PFSK-1 (cell line): ENCODE data around the gene IL34.

Source experiments
- FOXP2 ChIP-seq: optimal IDR thresholded peaks from 2 replicates; pipeline ENCODE3; 2011; ENCODE audit warnings: borderline replicate concordance, control low read depth, inconsistent platforms; ENCODE audit not compliant: insufficient read depth; ENCODE audit errors: extremely low read length, extremely low read depth
- POLR2AphosphoS5 ChIP-seq: IDR thresholded peaks from 2 replicates; pipeline ENCODE4 v1.6.1; 2012; ENCODE audit warnings: low read depth, mild to moderate bottlenecking, control low read depth, low read length, moderate library complexity
- SIN3A ChIP-seq: IDR thresholded peaks from 2 replicates; pipeline ENCODE4 v1.6.1; 2012; ENCODE audit warnings: mild to moderate bottlenecking, low read length, moderate library complexity, borderline replicate concordance; ENCODE audit not compliant: insufficient read depth
- TAF1 ChIP-seq: IDR thresholded peaks from 2 replicates; pipeline ENCODE4 v1.6.1; 2012; ENCODE audit warnings: low read length, control low read depth, borderline replicate concordance; ENCODE audit not compliant: insufficient read depth
- TF ChIP-seq, protein P1 (sequence below), 2 experiments: IDR thresholded peaks; 2 replicates each; pipeline versions ENCODE4 v1.6.1 to v1.8.0; 2011 to 2012; ENCODE audit warnings: low read depth in 2 of 2, low read length in 2 of 2, control low read depth in 1 of 2, inconsistent platforms in 1 of 2, mild to moderate bottlenecking in 1 of 2, moderate library complexity in 1 of 2; ENCODE audit not compliant: insufficient read depth in 1 of 2

GRCh38 chr16:70675851-70676513, 29.6 kb downstream of the IL34 start:
- no peak for TF ChIP-seq TAF1
- TF ChIP-seq SIN3A, result no peak
- TF ChIP-seq FOXP2, result no peak
- TF ChIP-seq, protein P1, sequence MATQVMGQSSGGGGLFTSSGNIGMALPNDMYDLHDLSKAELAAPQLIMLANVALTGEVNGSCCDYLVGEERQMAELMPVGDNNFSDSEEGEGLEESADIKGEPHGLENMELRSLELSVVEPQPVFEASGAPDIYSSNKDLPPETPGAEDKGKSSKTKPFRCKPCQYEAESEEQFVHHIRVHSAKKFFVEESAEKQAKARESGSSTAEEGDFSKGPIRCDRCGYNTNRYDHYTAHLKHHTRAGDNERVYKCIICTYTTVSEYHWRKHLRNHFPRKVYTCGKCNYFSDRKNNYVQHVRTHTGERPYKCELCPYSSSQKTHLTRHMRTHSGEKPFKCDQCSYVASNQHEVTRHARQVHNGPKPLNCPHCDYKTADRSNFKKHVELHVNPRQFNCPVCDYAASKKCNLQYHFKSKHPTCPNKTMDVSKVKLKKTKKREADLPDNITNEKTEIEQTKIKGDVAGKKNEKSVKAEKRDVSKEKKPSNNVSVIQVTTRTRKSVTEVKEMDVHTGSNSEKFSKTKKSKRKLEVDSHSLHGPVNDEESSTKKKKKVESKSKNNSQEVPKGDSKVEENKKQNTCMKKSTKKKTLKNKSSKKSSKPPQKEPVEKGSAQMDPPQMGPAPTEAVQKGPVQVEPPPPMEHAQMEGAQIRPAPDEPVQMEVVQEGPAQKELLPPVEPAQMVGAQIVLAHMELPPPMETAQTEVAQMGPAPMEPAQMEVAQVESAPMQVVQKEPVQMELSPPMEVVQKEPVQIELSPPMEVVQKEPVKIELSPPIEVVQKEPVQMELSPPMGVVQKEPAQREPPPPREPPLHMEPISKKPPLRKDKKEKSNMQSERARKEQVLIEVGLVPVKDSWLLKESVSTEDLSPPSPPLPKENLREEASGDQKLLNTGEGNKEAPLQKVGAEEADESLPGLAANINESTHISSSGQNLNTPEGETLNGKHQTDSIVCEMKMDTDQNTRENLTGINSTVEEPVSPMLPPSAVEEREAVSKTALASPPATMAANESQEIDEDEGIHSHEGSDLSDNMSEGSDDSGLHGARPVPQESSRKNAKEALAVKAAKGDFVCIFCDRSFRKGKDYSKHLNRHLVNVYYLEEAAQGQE (IDR thresholded peaks at IDR 0.05; ENCODE audit: insufficient read depth in 1 of 2, low read depth in 2 of 2, low read length in 2 of 2), result no peak
- TF ChIP-seq POLR2AphosphoS5, result no peak
